ENCODE data around the gene BTBD9. TPM values are rescaled to one million over a fixed set of nuclear protein-coding genes. Genes with fewer than 3 reads are reported as not detected.

The BTBD9 gene
- polyA plus RNA-seq, 1 donor = 7.8 TPM

DNA sequence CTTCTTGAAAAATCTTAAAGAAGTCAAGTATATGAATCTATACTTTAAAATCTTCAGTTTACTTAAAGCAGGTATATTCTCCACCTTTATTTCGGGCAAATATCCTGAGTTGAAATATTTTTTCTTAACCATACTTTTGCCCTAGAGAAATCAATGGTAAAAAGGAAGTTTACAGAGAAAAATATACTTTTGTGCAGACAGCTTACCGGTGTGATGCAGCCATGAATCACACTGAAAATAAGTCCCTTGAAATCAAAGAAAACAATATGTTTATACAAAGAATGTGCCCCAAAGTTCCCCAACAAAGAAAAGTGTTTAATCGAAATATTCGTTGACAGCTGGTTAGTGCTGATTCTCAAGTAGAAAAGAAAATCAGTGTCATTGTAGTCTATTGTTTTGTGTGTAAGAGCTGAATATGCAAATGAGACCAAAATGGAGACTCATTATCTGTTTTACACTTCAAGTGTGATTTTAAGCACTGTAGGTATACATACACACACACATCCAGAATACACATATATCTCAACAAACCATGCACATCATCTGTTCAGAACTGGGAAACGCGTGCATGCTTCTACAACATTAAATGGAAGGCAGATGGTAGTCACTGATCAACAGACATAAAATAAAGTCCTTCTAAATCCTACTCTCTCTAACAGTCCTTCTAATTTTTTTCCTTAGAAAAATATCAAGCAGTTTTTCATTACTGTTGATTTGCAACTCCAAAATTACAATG is 73.3 kb downstream of the BTBD9 start:
- 94% methylated on average over 3 of the region's 6 CpGs for WGBS (ENCODE audit: insufficient coverage, low lambda C conversion rate)
- no peak overlapping the region for H3K4me3 ChIP-seq (ENCODE audit: low read length)
- no peaks in the 10 kb centered on the region for H3K9me3 ChIP-seq (ENCODE audit: control insufficient read depth, low read depth, low read length)
- DNase-seq = no peak
- no peaks in the 10 kb centered on the region for H3K4me1 ChIP-seq (ENCODE audit: control insufficient read depth, insufficient read depth, low read length)
- no peak overlapping the region for H3K27ac ChIP-seq (ENCODE audit: low read length)
- H3K27me3 ChIP-seq (ENCODE audit: control insufficient read depth, insufficient read depth, low read length) = no peaks in the 10 kb centered on the region
- H3K36me3 ChIP-seq (ENCODE audit: control insufficient read depth, insufficient read depth, low read length) = no peaks in the 10 kb centered on the region

DNA sequence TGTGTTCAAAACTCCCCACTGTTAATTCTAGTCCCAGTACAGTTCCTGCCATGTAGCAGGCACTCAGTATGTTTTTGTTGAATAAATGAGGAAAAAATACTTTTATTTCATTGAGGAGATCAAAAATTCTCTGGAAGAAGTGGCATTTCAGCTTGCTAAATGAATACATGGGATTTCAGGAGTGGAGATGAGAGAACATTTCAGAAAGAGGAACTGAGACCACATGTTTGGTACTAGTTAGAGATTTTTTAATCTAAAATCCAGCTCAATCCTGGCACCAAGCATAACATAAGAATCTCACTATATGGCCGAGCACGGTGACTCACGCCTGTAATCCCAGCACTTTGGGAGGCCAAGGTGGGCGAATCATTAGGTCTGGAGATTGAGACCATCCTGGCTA is 75.4 kb downstream of the BTBD9 start:
- no peaks in the 10 kb centered on the region for H3K36me3 ChIP-seq (ENCODE audit: control insufficient read depth, insufficient read depth, low read length)
- DNase-seq = no peak
- no peaks in the 10 kb centered on the region for H3K9me3 ChIP-seq (ENCODE audit: control insufficient read depth, low read depth, low read length)
- no peak overlapping the region for H3K4me3 ChIP-seq (ENCODE audit: low read length)
- no peaks in the 10 kb centered on the region for H3K4me1 ChIP-seq (ENCODE audit: control insufficient read depth, insufficient read depth, low read length)
- H3K27ac ChIP-seq (ENCODE audit: low read length) = no peak overlapping the region
- no peaks in the 10 kb centered on the region for H3K27me3 ChIP-seq (ENCODE audit: control insufficient read depth, insufficient read depth, low read length)
- no CpG with 5 or more reads among the region's 4 CpGs for WGBS (ENCODE audit: insufficient coverage, low lambda C conversion rate)

DNA sequence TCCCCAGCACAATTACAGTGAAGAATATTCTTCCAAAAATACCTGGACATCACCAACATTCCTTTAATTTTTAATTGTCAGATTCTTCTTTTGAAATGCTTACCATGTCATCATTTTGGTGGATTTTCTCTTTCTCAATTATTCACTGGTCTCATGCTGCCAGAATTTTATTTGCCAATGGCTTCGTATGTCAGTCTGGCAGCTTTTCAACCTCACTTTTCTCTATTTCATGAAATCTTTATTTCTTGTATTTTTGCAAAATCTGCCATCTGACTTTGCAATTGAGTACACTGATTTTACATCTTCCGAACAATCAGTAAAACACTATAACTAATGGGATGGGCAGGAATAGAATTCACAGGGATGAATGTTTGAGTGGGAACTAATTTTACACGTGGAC is 84.1 kb downstream of the BTBD9 start:
- Histone ChIP-seq H3K4me3 (ENCODE audit: low read length) (no peak overlapping the region), H3K9me3 (ENCODE audit: control insufficient read depth, low read depth, low read length) (no peaks in the 10 kb centered on the region), H3K36me3 (ENCODE audit: control insufficient read depth, insufficient read depth, low read length) (no peaks in the 10 kb centered on the region), H3K4me1 (ENCODE audit: control insufficient read depth, insufficient read depth, low read length) (no peaks in the 10 kb centered on the region), H3K27me3 (ENCODE audit: control insufficient read depth, insufficient read depth, low read length) (no peaks in the 10 kb centered on the region), H3K27ac (ENCODE audit: low read length) (no peak overlapping the region)
- no peak for DNase-seq
- WGBS (ENCODE audit: insufficient coverage, low lambda C conversion rate) = 88% methylated on average over 1 of the region's 3 CpGs

DNA sequence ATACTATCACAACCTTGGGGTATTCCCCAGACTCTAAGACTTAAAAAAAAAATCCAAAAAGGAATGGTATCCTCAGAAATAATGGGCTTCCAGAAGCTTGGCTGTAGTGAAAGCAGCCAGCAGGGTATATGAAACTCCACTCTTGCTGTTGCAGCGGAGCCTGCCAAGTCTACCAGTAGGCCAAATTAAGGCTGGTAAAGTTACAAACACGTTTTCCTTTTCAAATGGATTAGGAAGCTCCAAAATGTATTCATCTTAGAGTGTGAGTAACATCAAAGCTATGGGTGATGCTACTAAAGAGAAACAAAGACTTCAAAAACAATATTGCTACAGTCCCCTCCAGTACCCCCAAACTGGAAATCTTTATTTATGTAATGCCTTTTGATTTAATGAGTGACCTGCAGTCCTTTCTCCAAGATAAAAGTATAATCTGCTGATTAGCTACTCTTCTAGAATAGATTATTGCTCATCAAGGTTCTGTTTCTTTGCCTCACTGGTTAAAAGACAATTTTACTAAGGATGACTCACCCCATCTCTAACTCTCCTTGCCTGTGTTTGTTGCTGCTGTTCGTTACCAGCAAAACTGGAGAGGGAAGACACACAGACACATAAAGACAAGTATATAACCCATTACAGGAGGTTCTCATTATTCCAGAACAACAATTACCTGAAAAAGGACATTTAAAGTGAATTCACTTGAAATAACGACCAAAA is 84.9 kb downstream of the BTBD9 start:
- no peaks in the 10 kb centered on the region for H3K36me3 ChIP-seq (ENCODE audit: control insufficient read depth, insufficient read depth, low read length)
- WGBS (ENCODE audit: insufficient coverage, low lambda C conversion rate) = 80% methylated on average over 2 of the region's 4 CpGs
- no peaks in the 10 kb centered on the region for H3K27me3 ChIP-seq (ENCODE audit: control insufficient read depth, insufficient read depth, low read length)
- H3K27ac ChIP-seq (ENCODE audit: low read length) = no peak overlapping the region
- no peaks in the 10 kb centered on the region for H3K4me1 ChIP-seq (ENCODE audit: control insufficient read depth, insufficient read depth, low read length)
- no peak for DNase-seq
- H3K4me3 ChIP-seq (ENCODE audit: low read length) = no peak overlapping the region
- H3K9me3 ChIP-seq (ENCODE audit: control insufficient read depth, low read depth, low read length) = no peaks in the 10 kb centered on the region

DNA sequence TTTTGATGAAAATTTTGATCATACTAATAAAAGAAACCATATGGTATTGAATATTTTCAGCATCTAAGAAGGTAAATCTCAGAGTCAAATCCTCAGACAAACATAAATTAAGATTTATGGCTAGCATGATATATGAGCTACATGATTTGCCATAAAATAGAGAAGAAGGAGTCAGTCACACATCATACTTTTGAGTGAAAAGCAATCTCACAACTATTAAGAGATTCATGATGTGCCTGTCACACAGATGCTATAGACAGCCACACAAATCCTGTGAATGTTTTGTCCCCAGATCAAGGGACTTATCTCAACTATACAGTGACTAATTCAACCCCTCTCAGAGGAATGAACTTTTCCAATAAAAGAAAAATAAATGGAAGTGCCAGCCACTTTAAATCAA is 85.7 kb downstream of the BTBD9 start:
- Histone ChIP-seq H3K4me3 (ENCODE audit: low read length) (no peak overlapping the region), H3K27ac (ENCODE audit: low read length) (no peak overlapping the region), H3K9me3 (ENCODE audit: control insufficient read depth, low read depth, low read length) (no peaks in the 10 kb centered on the region), H3K27me3 (ENCODE audit: control insufficient read depth, insufficient read depth, low read length) (no peaks in the 10 kb centered on the region), H3K36me3 (ENCODE audit: control insufficient read depth, insufficient read depth, low read length) (no peaks in the 10 kb centered on the region), H3K4me1 (ENCODE audit: control insufficient read depth, insufficient read depth, low read length) (no peaks in the 10 kb centered on the region)
- DNase-seq = no peak

DNA sequence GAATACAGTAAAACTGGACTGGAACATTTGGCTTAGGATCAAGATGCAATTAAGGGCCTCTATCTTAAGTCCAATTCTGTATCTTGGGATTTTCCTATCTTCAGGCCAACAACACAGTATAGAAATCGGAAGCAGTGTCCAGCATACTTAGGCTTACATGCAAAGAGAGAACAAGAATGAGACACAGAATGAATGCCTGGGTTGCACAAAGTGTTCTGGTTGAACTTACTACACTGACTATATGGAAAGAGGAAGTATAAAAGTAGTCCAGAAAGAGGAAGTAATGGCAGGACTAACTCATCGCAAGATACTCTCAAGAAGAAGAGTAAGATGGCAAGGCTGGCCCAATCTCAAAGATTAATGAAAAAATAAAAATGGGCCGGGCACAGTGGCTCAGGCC is 87.6 kb downstream of the BTBD9 start:
- WGBS (ENCODE audit: insufficient coverage, low lambda C conversion rate) = 86% methylated on average over 1 of the region's 3 CpGs
- H3K27me3 ChIP-seq (ENCODE audit: control insufficient read depth, insufficient read depth, low read length) = no peaks in the 10 kb centered on the region
- no peak overlapping the region for H3K4me3 ChIP-seq (ENCODE audit: low read length)
- H3K27ac ChIP-seq (ENCODE audit: low read length) = no peak overlapping the region
- no peak for DNase-seq
- no peaks in the 10 kb centered on the region for H3K4me1 ChIP-seq (ENCODE audit: control insufficient read depth, insufficient read depth, low read length)
- no peaks in the 10 kb centered on the region for H3K9me3 ChIP-seq (ENCODE audit: control insufficient read depth, low read depth, low read length)
- H3K36me3 ChIP-seq (ENCODE audit: control insufficient read depth, insufficient read depth, low read length) = no peaks in the 10 kb centered on the region

DNA sequence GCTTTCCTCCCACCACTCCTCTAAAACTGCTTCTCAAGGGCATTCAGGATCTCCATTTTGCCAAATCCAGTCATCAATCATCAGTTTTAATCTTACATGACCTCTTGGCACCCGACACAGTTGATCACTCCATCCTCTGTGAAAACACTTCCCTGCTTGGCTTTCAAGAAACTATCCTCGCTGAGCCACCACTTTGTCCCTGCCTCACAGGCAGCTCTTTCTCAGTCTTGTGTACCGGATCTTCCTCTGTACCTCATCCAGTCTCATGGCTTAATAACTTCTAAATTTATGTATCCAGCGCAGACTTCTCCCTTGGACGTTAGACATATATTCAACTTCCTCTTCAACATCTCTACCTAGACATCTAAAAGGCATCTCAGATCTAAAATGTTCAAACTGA is 89.9 kb downstream of the BTBD9 start:
- Histone ChIP-seq H3K9me3 (ENCODE audit: control insufficient read depth, low read depth, low read length) (no peaks in the 10 kb centered on the region), H3K4me1 (ENCODE audit: control insufficient read depth, insufficient read depth, low read length) (no peaks in the 10 kb centered on the region)
- WGBS (ENCODE audit: insufficient coverage, low lambda C conversion rate) = 95% methylated on average over 3 of the region's 5 CpGs

DNA sequence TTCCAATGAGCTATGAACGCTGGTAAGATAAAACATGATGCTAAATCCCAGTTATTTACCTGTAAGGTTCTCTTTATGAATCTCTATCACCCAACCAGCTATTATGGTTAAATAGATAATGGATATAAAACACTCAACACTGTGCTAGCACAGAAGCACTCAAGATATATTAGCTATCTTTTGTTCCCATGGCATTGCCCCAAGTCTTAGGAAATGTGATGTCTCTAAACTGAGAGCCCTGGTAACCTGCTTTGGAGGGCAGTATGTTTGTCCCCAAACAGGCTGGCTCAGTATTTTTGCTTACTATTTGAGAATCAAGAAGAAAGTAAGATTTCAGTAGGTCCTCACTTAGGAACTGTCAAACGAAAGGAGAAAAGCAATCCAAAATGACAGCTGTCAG is 90.5 kb downstream of the BTBD9 start:
- H3K4me1 ChIP-seq (ENCODE audit: control insufficient read depth, insufficient read depth, low read length) = no peaks in the 10 kb centered on the region
- H3K9me3 ChIP-seq (ENCODE audit: control insufficient read depth, low read depth, low read length) = no peaks in the 10 kb centered on the region
- 57% methylated on average over 1 of the region's 2 CpGs for WGBS (ENCODE audit: insufficient coverage, low lambda C conversion rate)
- no peak for DNase-seq
- no peak overlapping the region for H3K4me3 ChIP-seq (ENCODE audit: low read length)
- H3K36me3 ChIP-seq (ENCODE audit: control insufficient read depth, insufficient read depth, low read length) = peaks cover 2% of the 10 kb centered on the region
- no peak overlapping the region for H3K27ac ChIP-seq (ENCODE audit: low read length)
- no peaks in the 10 kb centered on the region for H3K27me3 ChIP-seq (ENCODE audit: control insufficient read depth, insufficient read depth, low read length)

More for the DNA sequence above, 89.9 kb downstream of the BTBD9 start:
- no peaks in the 10 kb centered on the region for H3K27me3 ChIP-seq (ENCODE audit: control insufficient read depth, insufficient read depth, low read length)
- DNase-seq = no peak
- H3K4me3 ChIP-seq (ENCODE audit: low read length) = no peak overlapping the region
- H3K36me3 ChIP-seq (ENCODE audit: control insufficient read depth, insufficient read depth, low read length) = peaks cover 2% of the 10 kb centered on the region
- no peak overlapping the region for H3K27ac ChIP-seq (ENCODE audit: low read length)

DNA sequence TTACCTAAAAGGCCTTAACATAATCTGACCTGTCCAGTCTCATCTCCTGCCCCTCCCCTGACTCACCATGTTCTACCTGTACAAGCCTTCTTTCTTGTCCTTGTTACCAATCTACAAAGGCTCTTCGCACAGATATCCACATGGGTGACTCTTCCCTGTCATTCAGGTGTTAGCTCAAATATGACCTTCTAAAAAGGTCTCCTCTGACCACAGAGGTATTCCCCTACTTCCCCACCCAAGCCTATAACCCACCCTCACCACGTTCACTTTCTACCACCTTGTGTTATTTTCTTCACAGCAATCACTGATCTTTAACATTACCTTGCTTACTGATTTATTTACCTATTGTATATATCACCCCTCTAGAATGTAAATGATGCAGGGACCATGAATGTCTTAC is 96.7 kb downstream of the BTBD9 start:
- Histone ChIP-seq H3K36me3 (ENCODE audit: control insufficient read depth, insufficient read depth, low read length) (peaks cover 2% of the 10 kb centered on the region), H3K4me1 (ENCODE audit: control insufficient read depth, insufficient read depth, low read length) (no peaks in the 10 kb centered on the region), H3K9me3 (ENCODE audit: control insufficient read depth, low read depth, low read length) (no peaks in the 10 kb centered on the region), H3K27me3 (ENCODE audit: control insufficient read depth, insufficient read depth, low read length) (no peaks in the 10 kb centered on the region), H3K4me3 (ENCODE audit: low read length) (no peak overlapping the region), H3K27ac (ENCODE audit: low read length) (no peak overlapping the region)
- WGBS (ENCODE audit: insufficient coverage, low lambda C conversion rate) = 100% methylated on average over 1 of the region's 2 CpGs
- DNase-seq = no peak

DNA sequence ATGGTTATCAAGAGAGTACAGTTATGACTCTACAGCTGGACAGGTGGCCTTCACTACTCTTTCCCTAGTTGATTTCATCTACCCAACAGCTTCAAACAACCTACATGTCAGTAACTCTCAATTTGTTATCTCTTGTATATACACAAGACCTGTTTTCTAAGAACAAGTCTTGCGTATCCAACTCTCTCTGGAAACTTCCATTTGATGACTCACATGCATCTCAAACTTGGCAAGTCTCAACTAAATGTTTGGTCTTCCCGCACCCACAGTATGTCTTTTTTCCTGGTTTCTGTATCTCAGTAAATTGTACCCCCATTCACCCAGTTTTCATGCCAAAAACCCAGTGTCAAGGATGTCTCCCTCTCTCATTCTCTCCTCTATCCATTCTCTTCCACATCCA is 97.7 kb downstream of the BTBD9 start:
- no peak overlapping the region for H3K4me3 ChIP-seq (ENCODE audit: low read length)
- no peak for DNase-seq
- H3K9me3 ChIP-seq (ENCODE audit: control insufficient read depth, low read depth, low read length) = no peaks in the 10 kb centered on the region
- H3K4me1 ChIP-seq (ENCODE audit: control insufficient read depth, insufficient read depth, low read length) = no peaks in the 10 kb centered on the region
- no peak overlapping the region for H3K27ac ChIP-seq (ENCODE audit: low read length)
- no CpG with 5 or more reads among the region's 2 CpGs for WGBS (ENCODE audit: insufficient coverage, low lambda C conversion rate)
- no peaks in the 10 kb centered on the region for H3K27me3 ChIP-seq (ENCODE audit: control insufficient read depth, insufficient read depth, low read length)
- H3K36me3 ChIP-seq (ENCODE audit: control insufficient read depth, insufficient read depth, low read length) = peaks cover 2% of the 10 kb centered on the region

DNA sequence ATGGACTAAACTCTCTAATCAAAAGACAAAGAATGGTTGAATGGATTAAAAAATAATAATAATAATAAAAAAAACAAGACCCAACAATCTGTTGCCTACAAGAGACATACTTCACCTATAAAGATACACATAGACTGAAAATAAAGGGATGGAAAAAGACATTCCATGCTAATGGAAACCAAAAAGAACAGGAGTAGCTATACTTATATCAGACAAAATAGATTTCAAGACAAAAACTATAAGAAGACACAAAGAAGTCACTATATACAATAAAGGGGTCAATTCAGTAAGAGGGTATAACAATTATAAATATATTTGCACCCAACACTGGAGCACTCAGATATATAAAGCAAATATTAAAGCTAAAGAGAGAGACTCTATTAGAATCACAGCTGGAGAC is 106.7 kb downstream of the BTBD9 start:
- Histone ChIP-seq H3K27ac (ENCODE audit: low read length) (no peak overlapping the region), H3K4me1 (ENCODE audit: control insufficient read depth, insufficient read depth, low read length) (no peaks in the 10 kb centered on the region), H3K36me3 (ENCODE audit: control insufficient read depth, insufficient read depth, low read length) (peaks cover 5% of the 10 kb centered on the region), H3K4me3 (ENCODE audit: low read length) (no peak overlapping the region), H3K27me3 (ENCODE audit: control insufficient read depth, insufficient read depth, low read length) (no peaks in the 10 kb centered on the region), H3K9me3 (ENCODE audit: control insufficient read depth, low read depth, low read length) (peaks cover 5% of the 10 kb centered on the region)
- DNase-seq = no peak
